Skeletal muscle cell (primary cell): ENCODE measurements around the gene POU3F3.

Experiments
- DNase-seq: peaks from one replicate; pipeline ENCODE4 v3.0.0-alpha.2; 2010; ENCODE audit warnings: low read depth
- H3K4me3 ChIP-seq: 2 replicates; pipeline ENCODE4 v1.5.1; 2011; ENCODE audit warnings: low read depth, mild to moderate bottlenecking, control low read depth, low read length, moderate library complexity

POU3F3 gene

GRCh38 chr2:104845946-104846785 lies 7.7 kb upstream of the POU3F3 start:
- no peak for DNase-seq

GRCh38 chr2:104846786-104847585 lies 6.9 kb upstream of the POU3F3 start:
- no peak for DNase-seq
- no peak overlapping the region for H3K4me3 ChIP-seq

More at GRCh38 chr2:104845946-104846785, 7.7 kb upstream of the POU3F3 start:
- H3K4me3 ChIP-seq, result no peak overlapping the region

- H3K4me3 ChIP-seq, result no peak overlapping the region
- DNase-seq, result no peak
Measured at GRCh38 chr2:104847586-104848160, 6.2 kb upstream of the POU3F3 start.

- DNase-seq, result no peak
- no peak overlapping the region for H3K4me3 ChIP-seq
Measured at GRCh38 chr2:104848526-104848925, 5.4 kb upstream of the POU3F3 start.

- no peak for DNase-seq
- no peak overlapping the region for H3K4me3 ChIP-seq
Measured at GRCh38 chr2:104849101-104849500, 4.8 kb upstream of the POU3F3 start.

- no peak overlapping the region for H3K4me3 ChIP-seq
- no peak for DNase-seq
Measured at GRCh38 chr2:104849618-104850141, 4.2 kb upstream of the POU3F3 start.

GRCh38 chr2:104850361-104851290 lies 3.3 kb upstream of the POU3F3 start:
- DNase-seq, result no peak
- no peak overlapping the region for H3K4me3 ChIP-seq

- peak overlapping the region; percentile 32 for H3K4me3 ChIP-seq
Measured at GRCh38 chr2:104851291-104852089, 2.4 kb upstream of the POU3F3 start.

GRCh38 chr2:104852090-104852666 lies 1.7 kb upstream of the POU3F3 start:
- peak overlapping the region; percentile 32 for H3K4me3 ChIP-seq
- no peak for DNase-seq

More at GRCh38 chr2:104851291-104852089, 2.4 kb upstream of the POU3F3 start:
- no peak for DNase-seq

- DNase-seq, result no peak
- peak overlapping the region; percentile 36 for H3K4me3 ChIP-seq
Measured at GRCh38 chr2:104854498-104855220, 744 bp downstream of the POU3F3 start.

- H3K4me3 ChIP-seq, result no peak overlapping the region
- no peak for DNase-seq
Measured at GRCh38 chr2:104855221-104856085, 1.5 kb downstream of the POU3F3 start.

- no peak overlapping the region for H3K4me3 ChIP-seq
- no peak for DNase-seq
Measured at GRCh38 chr2:104856086-104856972, 2.4 kb downstream of the POU3F3 start.

- H3K4me3 ChIP-seq, result no peak overlapping the region
Measured at GRCh38 chr2:104856973-104857261, 3.0 kb downstream of the POU3F3 start.

GRCh38 chr2:104857262-104858005 lies 3.5 kb downstream of the POU3F3 start:
- no peak overlapping the region for H3K4me3 ChIP-seq
- DNase-seq, result no peak

More at GRCh38 chr2:104856973-104857261, 3.0 kb downstream of the POU3F3 start:
- no peak for DNase-seq
